HUES64 (cell line): ENCODE data around the gene HARS2. TPM values are rescaled to one million over a fixed set of nuclear protein-coding genes. Genes with fewer than 3 reads are reported as not detected.
A peak's percentile ranks its signal among the peaks of the same experiment; 100 is the strongest.
"Not testable (repeated sequence)": the region's sequence is repeated elsewhere in the genome, so short reads cannot be mapped to it uniquely, and the experiment has no call there.

ENCODE experiments used
- H3K27ac ChIP-seq: 2 replicates; pipeline ENCODE4 v1.7.0; 2013; ENCODE audit warnings: low read depth, low read length, inconsistent platforms
- H3K27me3 ChIP-seq: 2 replicates; pipeline ENCODE4 v1.6.1; 2013; ENCODE audit warnings: mild to moderate bottlenecking, low read length; ENCODE audit not compliant: insufficient read depth
- H3K36me3 ChIP-seq: 2 replicates; pipeline ENCODE4 v1.6.1; 2013; ENCODE audit warnings: mild to moderate bottlenecking, low read length; ENCODE audit not compliant: insufficient read depth
- H3K4me1 ChIP-seq: 2 replicates; pipeline ENCODE4 v1.6.1; 2013; ENCODE audit warnings: mild to moderate bottlenecking, low read length, moderate library complexity; ENCODE audit not compliant: insufficient read depth
- H3K4me3 ChIP-seq: 2 replicates; pipeline ENCODE4 v1.5.1; 2013; ENCODE audit warnings: mild to moderate bottlenecking, low read length, moderate library complexity
- H3K9ac ChIP-seq: 2 replicates; pipeline ENCODE4 v1.6.1; 2013; ENCODE audit warnings: mild to moderate bottlenecking, low read depth, low read length
- H3K9me3 ChIP-seq: 2 replicates; pipeline ENCODE4 v1.6.1; 2013; ENCODE audit warnings: low read depth, low read length; ENCODE audit not compliant: insufficient read depth
- WGBS: fragments of 150-250, 120-280 bp; methylation state at CpG from one replicate; pipeline ENCODE4 v1.1.7; 2013; ENCODE audit warnings: missing lambda C conversion rate; 5-methylcytosine and 5-hydroxymethylcytosine counted together
- polyA plus RNA-seq, 2 experiments: library from polyadenylated mRNA; stranded (reverse); fragments of 50-300 nt; gene quantifications; one replicate each; pipeline ENCODE4 v1.2.3, GENCODE V29; 2013

The HARS2 gene
- polyA plus RNA-seq (2013, experiment 1 of 2): 16.1 TPM
- 17.3 TPM for polyA plus RNA-seq (2013, experiment 2 of 2)

GRCh38 chr5:140690941-140691924, at the start of gene HARS2, which contains the start of gene HARS1:
Gene HARS2 (plus strand): TSS chr5:140691455. CDS start chr5:140691649, 194 bp downstream.
Gene HARS1 (minus strand): TSS chr5:140691370. CDS start chr5:140691304, 66 bp downstream.
- WGBS: under 1% methylated on average over 61 of the region's 61 CpGs
- peaks cover 61% of the 10 kb centered on the region for H3K36me3 ChIP-seq
- peak within 1 kb of the TSS; percentile 84 for H3K4me3 ChIP-seq
- H3K27ac ChIP-seq: peak within 1 kb of the TSS; percentile 88
- H3K9me3 ChIP-seq: no peaks in the 10 kb centered on the region
- peak within 1 kb of the TSS; percentile 86 for H3K9ac ChIP-seq
- peaks cover 4% of the 10 kb centered on the region; the same call in 1 of the 2 replicates for H3K4me1 ChIP-seq
- no peaks in the 10 kb centered on the region for H3K27me3 ChIP-seq

- H3K4me1 ChIP-seq: no peaks in the 10 kb centered on the region
- no peak overlapping the region for H3K9ac ChIP-seq
- no peaks in the 10 kb centered on the region for H3K9me3 ChIP-seq
- no peaks in the 10 kb centered on the region for H3K27me3 ChIP-seq
- no peak overlapping the region for H3K4me3 ChIP-seq
- H3K27ac ChIP-seq: no peak overlapping the region
- H3K36me3 ChIP-seq: peaks cover 47% of the 10 kb centered on the region
- WGBS: 94% methylated on average over 8 of the region's 8 CpGs
These were observed 49.5 kb upstream of the HARS2 start for GRCh38 chr5:140641716-140642115.

GRCh38 chr5:140642718-140643117, 48.5 kb upstream of the HARS2 start:
- Histone ChIP-seq H3K9me3 (no peaks in the 10 kb centered on the region), H3K36me3 (peaks cover 47% of the 10 kb centered on the region)
- WGBS: 94% methylated on average over 3 of the region's 3 CpGs

GRCh38 chr5:140647042-140647419, 44.2 kb upstream of the HARS2 start:
- H3K9me3 ChIP-seq: no peaks in the 10 kb centered on the region
- no peaks in the 10 kb centered on the region for H3K27me3 ChIP-seq
- peak overlapping the region; percentile 79 for H3K4me3 ChIP-seq
- WGBS: 1% methylated on average over 27 of the region's 27 CpGs
- peak overlapping the region; percentile 79 for H3K9ac ChIP-seq
- H3K27ac ChIP-seq: peak overlapping the region; percentile 60
- peaks cover 61% of the 10 kb centered on the region for H3K36me3 ChIP-seq
- H3K4me1 ChIP-seq: no peaks in the 10 kb centered on the region

More at GRCh38 chr5:140642718-140643117, 48.5 kb upstream of the HARS2 start:
- H3K9ac ChIP-seq: no peak overlapping the region
- H3K27me3 ChIP-seq: no peaks in the 10 kb centered on the region
- no peaks in the 10 kb centered on the region for H3K4me1 ChIP-seq
- H3K4me3 ChIP-seq: no peak overlapping the region
- H3K27ac ChIP-seq: no peak overlapping the region

GRCh38 chr5:140658870-140659269, 32.4 kb upstream of the HARS2 start:
- no peaks in the 10 kb centered on the region for H3K9me3 ChIP-seq
- no peak overlapping the region for H3K27ac ChIP-seq
- 96% methylated on average over 17 of the region's 17 CpGs for WGBS
- no peaks in the 10 kb centered on the region for H3K4me1 ChIP-seq
- H3K9ac ChIP-seq: no peak overlapping the region
- no peaks in the 10 kb centered on the region for H3K27me3 ChIP-seq
- peaks cover 91% of the 10 kb centered on the region for H3K36me3 ChIP-seq
- H3K4me3 ChIP-seq: no peak overlapping the region

GRCh38 chr5:140660371-140660770, 30.9 kb upstream of the HARS2 start:
- not testable (repeated sequence) for H3K4me3 ChIP-seq, H3K27ac ChIP-seq, H3K9ac ChIP-seq, H3K4me1 ChIP-seq, H3K9me3 ChIP-seq, H3K27me3 ChIP-seq
- peaks cover 76% of the 10 kb centered on the region for H3K36me3 ChIP-seq
- 92% methylated on average over 6 of the region's 6 CpGs for WGBS

GRCh38 chr5:140664030-140664358, 27.3 kb upstream of the HARS2 start:
- peak overlapping the region; percentile 57 for H3K9ac ChIP-seq
- no peaks in the 10 kb centered on the region for H3K9me3 ChIP-seq
- peaks cover 68% of the 10 kb centered on the region for H3K36me3 ChIP-seq
- no peaks in the 10 kb centered on the region for H3K27me3 ChIP-seq
- peak overlapping the region; percentile 77 for H3K4me3 ChIP-seq
- WGBS: 67% methylated on average over 18 of the region's 18 CpGs
- no peaks in the 10 kb centered on the region for H3K4me1 ChIP-seq
- no peak overlapping the region for H3K27ac ChIP-seq

- WGBS: under 1% methylated on average over 54 of the region's 54 CpGs
- Histone ChIP-seq H3K4me3 (peak within 1 kb of the TSS; percentile 77), H3K27me3 (no peaks in the 10 kb centered on the region), H3K36me3 (peaks cover 68% of the 10 kb centered on the region), H3K9ac (peak within 1 kb of the TSS; percentile 70), H3K4me1 (no peaks in the 10 kb centered on the region), H3K9me3 (no peaks in the 10 kb centered on the region), H3K27ac (peak within 1 kb of the TSS; percentile 58; the same call in 1 of the 2 replicates)
These were observed 26.7 kb upstream of the HARS2 start, which contains the start of gene WDR55 for GRCh38 chr5:140664359-140665119. Gene WDR55 (plus strand): TSS chr5:140664904. CDS start chr5:140664913, 9 bp downstream.

- H3K36me3 ChIP-seq: peaks cover 76% of the 10 kb centered on the region
- WGBS: 92% methylated on average over 3 of the region's 4 CpGs
These were observed 20.2 kb upstream of the HARS2 start for GRCh38 chr5:140671035-140671434.

GRCh38 chr5:140671472-140672125, 19.7 kb upstream of the HARS2 start:
- Histone ChIP-seq H3K9ac (no peak overlapping the region), H3K36me3 (peaks cover 80% of the 10 kb centered on the region), H3K9me3 (no peaks in the 10 kb centered on the region), H3K4me3 (no peak overlapping the region), H3K27me3 (no peaks in the 10 kb centered on the region), H3K27ac (no peak overlapping the region; the same call in 1 of the 2 replicates), H3K4me1 (no peaks in the 10 kb centered on the region)
- 98% methylated on average over 6 of the region's 7 CpGs for WGBS

More at GRCh38 chr5:140671035-140671434, 20.2 kb upstream of the HARS2 start:
- H3K27ac ChIP-seq, H3K4me1 ChIP-seq, H3K9me3 ChIP-seq, H3K27me3 ChIP-seq, H3K4me3 ChIP-seq, H3K9ac ChIP-seq: not testable (repeated sequence)
